ENCODE measurements around the gene CLSTN3.

CLSTN3 gene

GRCh38 chr12:7190268-7191055 is 60.3 kb downstream of the CLSTN3 start:
- peak overlapping the region; percentile 91 to 97 for H3K4me3 ChIP-seq (replicated peaks in 1 of 2; ENCODE audit: low read depth in 2 of 2, low read length in 2 of 2)
- peak; percentile 11 to 35 for DNase-seq (ENCODE audit: low read depth in 2 of 2)
- TF ChIP-seq CTCF (IDR thresholded peaks at IDR 0.05; ENCODE audit: low read depth, low read length), result no peak

- no peak for TF ChIP-seq CTCF (IDR thresholded peaks at IDR 0.05; ENCODE audit: low read depth, low read length)
- H3K4me3 ChIP-seq (replicated peaks in 1 of 2; ENCODE audit: low read depth in 2 of 2, low read length in 2 of 2), result no peak overlapping the region
- DNase-seq (ENCODE audit: low read depth in 2 of 2), result no peak
Measured at GRCh38 chr12:7193674-7194073, 63.5 kb downstream of the CLSTN3 start.

GRCh38 chr12:7197841-7198240 is 67.7 kb downstream of the CLSTN3 start:
- no peak overlapping the region for H3K4me3 ChIP-seq (replicated peaks in 1 of 2; ENCODE audit: low read depth in 2 of 2, low read length in 2 of 2)
- TF ChIP-seq CTCF (IDR thresholded peaks at IDR 0.05; ENCODE audit: low read depth, low read length), result no peak
- no peak for DNase-seq (ENCODE audit: low read depth in 2 of 2)

GRCh38 chr12:7203109-7203508 is 72.9 kb downstream of the CLSTN3 start:
- no peak for DNase-seq (ENCODE audit: low read depth in 2 of 2)
- TF ChIP-seq CTCF (IDR thresholded peaks at IDR 0.05; ENCODE audit: low read depth, low read length), result no peak

GRCh38 chr12:7205091-7205490 is 74.9 kb downstream of the CLSTN3 start:
- no peak for DNase-seq (ENCODE audit: low read depth in 2 of 2)
- no peak for TF ChIP-seq CTCF (IDR thresholded peaks at IDR 0.05; ENCODE audit: low read depth, low read length)
- no peak overlapping the region for H3K4me3 ChIP-seq (replicated peaks in 1 of 2; ENCODE audit: low read depth in 2 of 2, low read length in 2 of 2)

More at GRCh38 chr12:7203109-7203508, 72.9 kb downstream of the CLSTN3 start:
- H3K4me3 ChIP-seq (replicated peaks in 1 of 2; ENCODE audit: low read depth in 2 of 2, low read length in 2 of 2), result no peak overlapping the region

GRCh38 chr12:7206691-7207090 is 76.5 kb downstream of the CLSTN3 start:
- TF ChIP-seq CTCF (IDR thresholded peaks at IDR 0.05; ENCODE audit: low read depth, low read length), result no peak
- H3K4me3 ChIP-seq (replicated peaks in 1 of 2; ENCODE audit: low read depth in 2 of 2, low read length in 2 of 2), result no peak overlapping the region

More at GRCh38 chr12:7206691-7207090, 76.5 kb downstream of the CLSTN3 start:
- no peak for DNase-seq (ENCODE audit: low read depth in 2 of 2)

Measured in cardiac fibroblast (primary cell).